Psoas muscle (tissue), 8 donors: ENCODE measurements around the gene ARG1. TPM values are rescaled to one million over a fixed set of nuclear protein-coding genes. Genes with fewer than 3 reads are reported as not detected.

ENCODE experiments used
- ATAC-seq, 4 donors: fragments of 200-7000 bp; cut with Tn5 transposase; one replicate each; pipeline ENCODE4 v1.9.1; 2020; ENCODE audit warnings: moderate library complexity in 3 of 4, mild to moderate bottlenecking in 2 of 4
- DNase-seq, 2 donors: peaks; one replicate each; pipeline ENCODE4 v3.0.0-alpha.2; 2020
- H3K27ac ChIP-seq: fragments of 200-600 bp; one replicate; pipeline ENCODE4 v1.8.0; 2022
- H3K27me3 ChIP-seq, 3 donors: fragments of 200-600 bp in 1 of 3; one replicate each; pipeline versions ENCODE4 v1.6.1 to v1.8.0; 2013 to 2022; ENCODE audit warnings: low read length in 2 of 3, mild to moderate bottlenecking in 2 of 3, moderate library complexity in 1 of 3; ENCODE audit not compliant: insufficient read depth in 3 of 3
- H3K36me3 ChIP-seq, 2 donors: fragments of 200-600 bp in 1 of 2; one replicate each; pipeline versions ENCODE4 v1.6.1 to v1.8.0; 2013 to 2022; ENCODE audit warnings: low read depth in 1 of 2, mild to moderate bottlenecking in 1 of 2, moderate library complexity in 1 of 2; ENCODE audit not compliant: insufficient read depth in 1 of 2
- H3K4me1 ChIP-seq: fragments of 200-600 bp; one replicate; pipeline ENCODE4 v1.8.0; 2022
- H3K4me3 ChIP-seq: fragments of 200-600 bp; one replicate; pipeline ENCODE4 v1.8.0; 2022; ENCODE audit warnings: mild to moderate bottlenecking
- H3K9me3 ChIP-seq: fragments of 200-600 bp; one replicate; pipeline ENCODE4 v1.8.0; 2022
- WGBS, 3 donors: extraction: QIAGEN DNeasy Blood & Tissue Kit; methylation state at CpG; one replicate each; pipeline versions ENCODE4 v1.1.6 to v1.1.7; 2013; 5-methylcytosine and 5-hydroxymethylcytosine counted together
- intact Hi-C, 2 donors: fragments of 100-400 bp; cut with DNase I; formaldehyde crosslinking; loops; one replicate each; pipeline versions ENCODE4 v1.11.0 to v1.14.2; 2022
- polyA plus RNA-seq, 3 donors: library from polyadenylated mRNA; stranded (reverse); fragments of 200-250 nt; gene quantifications; one replicate each; pipeline ENCODE4 v1.2.3, GENCODE V29; 2013
- total RNA-seq, 4 donors: library from RNA; stranded (reverse); fragmentation: NEBNext Ultra II Directional in 2 of 4; extraction: Animal tissue kit (Norgen Biotek cat#: 25700) in 2 of 4; gene quantifications; one replicate each; pipeline versions ENCODE4 v1.2.1 to v1.2.4, GENCODE V29; 2021 to 2023
- TF ChIP-seq, protein P1 (sequence below): fragments of 200-600 bp; IDR thresholded peaks from one replicate; pipeline ENCODE4 v1.8.0; 2022; ENCODE audit warnings: antibody characterized with exemption
- donor health status: healthy with polysubstance abuse.
- donor health status: DM: no; HTN: no; CAD: no; lungs with moderate emphysema.
- donor health status: Bipolar disorder and iron deficiency.
- donor health status: healthy.
- donor health status: DM: yes; HTN: yes; CAD: no.
- donor health status: DM: no; HTN: no; CAD: no.
- donor health status: DM: no; HTN: no; CAD: no.
- donor health status: DM: yes; HTN: yes; CAD: no.

Gene ARG1
- total and polyA plus RNA-seq, 7 donors: 0.08 to 0.59 (median 0.21) TPM; not detected in 1

DNA sequence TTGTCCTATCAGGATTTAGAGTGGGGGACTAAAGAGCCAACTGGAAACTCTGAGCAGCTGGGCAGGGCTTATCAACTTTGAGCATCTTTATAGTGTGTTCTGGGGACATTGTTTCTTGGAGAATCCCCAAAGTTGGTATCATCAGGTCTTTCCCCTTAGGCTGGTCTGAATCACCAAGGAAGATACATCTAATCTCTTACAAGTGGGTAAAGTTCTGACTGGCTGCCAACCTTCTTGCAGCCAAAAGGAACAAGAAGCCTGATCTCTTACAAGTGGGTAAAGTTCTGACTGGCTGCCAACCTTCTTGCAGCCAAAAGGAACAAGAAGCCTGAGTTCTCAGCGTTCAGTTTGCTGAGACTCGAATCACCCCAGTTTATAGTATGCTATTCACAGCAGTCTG, 56.6 kb downstream of the ARG1 start:
- no peak overlapping the region for H3K4me3 ChIP-seq
- 32 to 64% (median 36%) methylated on average over 2 of the region's 2 CpGs for WGBS, 3 donors
- TF ChIP-seq, protein P1, sequence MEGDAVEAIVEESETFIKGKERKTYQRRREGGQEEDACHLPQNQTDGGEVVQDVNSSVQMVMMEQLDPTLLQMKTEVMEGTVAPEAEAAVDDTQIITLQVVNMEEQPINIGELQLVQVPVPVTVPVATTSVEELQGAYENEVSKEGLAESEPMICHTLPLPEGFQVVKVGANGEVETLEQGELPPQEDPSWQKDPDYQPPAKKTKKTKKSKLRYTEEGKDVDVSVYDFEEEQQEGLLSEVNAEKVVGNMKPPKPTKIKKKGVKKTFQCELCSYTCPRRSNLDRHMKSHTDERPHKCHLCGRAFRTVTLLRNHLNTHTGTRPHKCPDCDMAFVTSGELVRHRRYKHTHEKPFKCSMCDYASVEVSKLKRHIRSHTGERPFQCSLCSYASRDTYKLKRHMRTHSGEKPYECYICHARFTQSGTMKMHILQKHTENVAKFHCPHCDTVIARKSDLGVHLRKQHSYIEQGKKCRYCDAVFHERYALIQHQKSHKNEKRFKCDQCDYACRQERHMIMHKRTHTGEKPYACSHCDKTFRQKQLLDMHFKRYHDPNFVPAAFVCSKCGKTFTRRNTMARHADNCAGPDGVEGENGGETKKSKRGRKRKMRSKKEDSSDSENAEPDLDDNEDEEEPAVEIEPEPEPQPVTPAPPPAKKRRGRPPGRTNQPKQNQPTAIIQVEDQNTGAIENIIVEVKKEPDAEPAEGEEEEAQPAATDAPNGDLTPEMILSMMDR: no peak
- ATAC-seq (no peak), DNase-seq (no peak)
- H3K9me3 ChIP-seq: no peaks in the 10 kb centered on the region
- intact Hi-C loops: loop anchor here (5.0 to 10.0 kb wide), 2 partner anchors 742 to 745 kb away; no protein-coding TSS in a partner anchor
- peaks cover 0 to 21% of the 10 kb centered on the region in 2 donors for H3K36me3 ChIP-seq
- H3K4me1 ChIP-seq: peaks cover 6% of the 10 kb centered on the region
- H3K27ac ChIP-seq: no peak overlapping the region
- no peaks in the 10 kb centered on the region for H3K27me3 ChIP-seq

- Histone ChIP-seq H3K4me3 (no peak overlapping the region), H3K27ac (no peak overlapping the region), H3K36me3 (peaks cover 0 to under 1% of the 10 kb centered on the region in 2 donors), H3K27me3 (no peaks in the 10 kb centered on the region), H3K4me1 (peaks cover 6% of the 10 kb centered on the region), H3K9me3 (no peaks in the 10 kb centered on the region)
- intact Hi-C loops: no loop called here
- DNase-seq (no peak), ATAC-seq (no peak)
- TF ChIP-seq, protein P1: no peak
- WGBS, 3 donors: 80 to 88% (median 86%) methylated on average over 3 of the region's 3 CpGs
These were observed 58.7 kb downstream of the ARG1 start for GRCh38 chr6:131631625-131632289.

Other genes starting within 250 kb of the ARG1 start
- 10 to 100 TPM in 1 of 4 donors, 1 to 10 TPM in 3; 7.9 to 11.2 (median 9.1) TPM for gene MED23, start 55.0 kb downstream of the ARG1 start, total RNA-seq
- 1 to 10 TPM; 4.2 to 8.0 (median 4.3) TPM for gene MED23, start 55.0 kb downstream of the ARG1 start, polyA plus RNA-seq
- gene ENPP3, start 64.1 kb downstream of the ARG1 start, total RNA-seq: under 1 TPM in 3 of 4 donors, not detected in 1; 0.11 to 0.34 (median 0.15) TPM
- under 1 TPM; 0.04 to 0.17 (median 0.10) TPM for gene ENPP3, start 64.1 kb downstream of the ARG1 start, polyA plus RNA-seq
- under 1 TPM in 1 of 4 donors, not detected in 3; 0.21 TPM for gene OR2A4, start 128.2 kb downstream of the ARG1 start, total RNA-seq
- not detected for gene OR2A4, start 128.2 kb downstream of the ARG1 start, polyA plus RNA-seq
- not detected for gene CTAGE9, start 137.8 kb downstream of the ARG1 start, total RNA-seq
- not detected for gene CTAGE9, start 137.8 kb downstream of the ARG1 start, polyA plus RNA-seq
- gene ENPP1, start 234.8 kb downstream of the ARG1 start, total RNA-seq: 1 to 10 TPM; 1.6 to 4.9 (median 2.6) TPM
- gene ENPP1, start 234.8 kb downstream of the ARG1 start, polyA plus RNA-seq: 1 to 10 TPM in 1 of 3 donors, under 1 TPM in 2; 0.65 to 1.2 (median 0.66) TPM